Liver (tissue), 9 donors: ENCODE measurements around the gene NUDT8. TPM values are rescaled to one million over a fixed set of nuclear protein-coding genes. Genes with fewer than 3 reads are reported as not detected.

Experiments used
- DNase-seq: peaks from one replicate; pipeline ENCODE4 v3.0.0-alpha.2; 2017; ENCODE audit warnings: low spot score
- H3K27ac ChIP-seq, 2 donors: one replicate each; pipeline ENCODE4 v1.7.0; 2013; ENCODE audit warnings: inconsistent platforms in 2 of 2, low read length in 2 of 2, control low read depth in 1 of 2, low read depth in 1 of 2, mild to moderate bottlenecking in 1 of 2
- H3K27me3 ChIP-seq, 4 donors: one replicate each; pipeline versions ENCODE4 v1.6.1 to v1.7.0; 2013; ENCODE audit warnings: low read length in 3 of 4, inconsistent platforms in 1 of 4, mild to moderate bottlenecking in 1 of 4, moderate library complexity in 1 of 4; ENCODE audit not compliant: control insufficient read depth in 4 of 4, insufficient read depth in 4 of 4
- H3K36me3 ChIP-seq, 4 donors: one replicate each; pipeline versions ENCODE4 v1.6.1 to v1.7.0; 2013; ENCODE audit warnings: low read length in 3 of 4, mild to moderate bottlenecking in 3 of 4, low read depth in 1 of 4, moderate library complexity in 1 of 4; ENCODE audit not compliant: control insufficient read depth in 4 of 4, insufficient read depth in 3 of 4
- H3K4me1 ChIP-seq, 4 donors: one replicate each; pipeline versions ENCODE4 v1.6.1 to v1.7.0; 2013; ENCODE audit warnings: low read length in 3 of 4, mild to moderate bottlenecking in 3 of 4, moderate library complexity in 1 of 4; ENCODE audit not compliant: control insufficient read depth in 4 of 4, insufficient read depth in 4 of 4
- H3K4me3 ChIP-seq, 3 donors: one replicate each; pipeline versions ENCODE4 v1.6.1 to v1.7.0; 2013; ENCODE audit warnings: low read length in 3 of 3, control low read depth in 1 of 3, low read depth in 1 of 3, mild to moderate bottlenecking in 1 of 3
- H3K9ac ChIP-seq, 2 donors: one replicate each; pipeline ENCODE4 v1.7.0; 2013; ENCODE audit warnings: low read length in 2 of 2, mild to moderate bottlenecking in 2 of 2, moderate library complexity in 2 of 2, control low read depth in 1 of 2, low read depth in 1 of 2
- H3K9me3 ChIP-seq, 4 donors: one replicate each; pipeline versions ENCODE4 v1.6.1 to v1.7.0; 2013; ENCODE audit warnings: low read length in 3 of 4; ENCODE audit not compliant: control insufficient read depth in 4 of 4
- EGR1 ChIP-seq, 2 donors: IDR thresholded peaks; 2 replicates each; pipeline ENCODE4 v1.6.1; 2016 to 2018; ENCODE audit warnings: antibody characterized with exemption in 2 of 2, low read depth in 2 of 2
- FOXA2 ChIP-seq: IDR thresholded peaks from 2 replicates; pipeline ENCODE4 v1.6.1; 2016; ENCODE audit warnings: antibody characterized with exemption
- GABPA ChIP-seq, 2 donors: IDR thresholded peaks in 1 of 2; conservative IDR thresholded peaks in 1 of 2; 2 replicates each; pipeline ENCODE4 v1.6.1; 2016; ENCODE audit warnings: antibody characterized with exemption in 2 of 2, mild to moderate bottlenecking in 1 of 2, moderate library complexity in 1 of 2
- HNF4A ChIP-seq, 2 donors: conservative IDR thresholded peaks; 2 replicates each; pipeline ENCODE4 v1.6.1; 2016; ENCODE audit warnings: antibody characterized with exemption in 2 of 2, mild to moderate bottlenecking in 2 of 2
- HNF4G ChIP-seq: IDR thresholded peaks from 2 replicates; pipeline ENCODE4 v1.6.1; 2016; ENCODE audit warnings: antibody characterized with exemption
- RAD21 ChIP-seq, 2 donors: IDR thresholded peaks; 2 replicates each; pipeline ENCODE4 v1.6.1; 2016; ENCODE audit warnings: antibody characterized with exemption in 2 of 2, mild to moderate bottlenecking in 2 of 2
- SP1 ChIP-seq: IDR thresholded peaks from 2 replicates; pipeline ENCODE4 v1.6.1; 2018; ENCODE audit warnings: antibody characterized with exemption, mild to moderate bottlenecking
- WGBS: extraction: QIAGEN DNeasy Blood & Tissue Kit; methylation state at CpG from one replicate; pipeline ENCODE4 v1.1.7; 2013; 5-methylcytosine and 5-hydroxymethylcytosine counted together
- polyA plus RNA-seq, 2 donors: library from polyadenylated mRNA; stranded (reverse) in 1 of 2; unstranded in 1 of 2; fragments of 200-250 nt in 1 of 2; fragments of >200 nt in 1 of 2; fragmentation: Nextera tagmentation in 1 of 2; extraction: Ambion mirVana in 1 of 2; gene quantifications; one replicate each; pipeline versions ENCODE4 v1.2.1 to v1.2.3, GENCODE V29; 2013 to 2015
- total RNA-seq, 2 donors: library from RNA; depleted of rRNA; stranded (reverse); fragments of >200 nt; gene quantifications; one replicate each; pipeline ENCODE4 v1.2.3, GENCODE V29; 2014
- TF ChIP-seq, protein P1 (sequence below): IDR thresholded peaks from 2 replicates; pipeline ENCODE4 v1.6.1; 2016; ENCODE audit warnings: antibody characterized with exemption
- TF ChIP-seq, protein P2 (sequence below): fragments of 150-350 bp; IDR thresholded peaks from 2 replicates; pipeline ENCODE4 v1.5.1; 2017; ENCODE audit warnings: improper control_type of control experiment, low read depth, low read length; ENCODE audit not compliant: missing input control
- TF ChIP-seq, protein P3 (sequence below): IDR thresholded peaks from 2 replicates; pipeline ENCODE4 v1.6.1; 2016; ENCODE audit warnings: antibody characterized with exemption
- donor health status: healthy.
- donor health status: healthy.
- donor health status: healthy.
- donor health status: healthy.
- donor health status: healthy.

NUDT8 gene
- total and polyA plus RNA-seq, 4 donors = 19.5 to 66.9 (median 24.4) TPM

DNA sequence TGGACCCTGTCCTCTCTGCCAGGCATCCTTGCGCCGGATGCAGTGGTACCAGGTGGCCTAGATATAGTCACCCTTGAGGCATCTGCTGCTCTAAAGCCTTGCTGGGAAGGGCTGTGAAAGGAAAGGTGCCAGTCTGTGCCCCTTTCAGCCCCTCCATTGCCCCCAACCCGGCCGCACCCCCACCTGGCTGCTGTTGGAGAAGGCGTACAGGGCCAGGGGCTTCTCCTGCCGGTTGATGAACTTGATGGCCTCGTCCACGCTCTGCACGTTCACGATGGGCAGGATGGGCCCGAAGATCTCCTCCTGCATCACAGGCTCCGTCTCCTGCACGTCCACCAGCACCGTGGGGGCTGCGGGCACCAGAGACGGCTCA, 34.5 kb upstream of the NUDT8 start:
- Histone ChIP-seq H3K4me1 (peaks cover 0 to 3% (median under 1%) of the 10 kb centered on the region in 4 donors), H3K9me3 (no peaks in the 10 kb centered on the region), H3K27me3 (no peaks in the 10 kb centered on the region), H3K4me3 (no peak overlapping the region), H3K9ac (no peak overlapping the region), H3K36me3 (no peaks in the 10 kb centered on the region), H3K27ac (no peak overlapping the region)
- TF ChIP-seq SP1 (no peak), FOXA2 (no peak), GABPA (IDR thresholded peaks at IDR 0.05 in 1 of 2, conservative IDR thresholded peaks at IDR 0.05 in 1 of 2) (no peak), RAD21 (IDR thresholded peaks at IDR 0.05) (no peak), HNF4G (no peak)
- TF ChIP-seq, protein P1, sequence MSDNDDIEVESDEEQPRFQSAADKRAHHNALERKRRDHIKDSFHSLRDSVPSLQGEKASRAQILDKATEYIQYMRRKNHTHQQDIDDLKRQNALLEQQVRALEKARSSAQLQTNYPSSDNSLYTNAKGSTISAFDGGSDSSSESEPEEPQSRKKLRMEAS = no peak
- 91% methylated on average over 16 of the region's 16 CpGs for WGBS
- no peak for DNase-seq

DNA sequence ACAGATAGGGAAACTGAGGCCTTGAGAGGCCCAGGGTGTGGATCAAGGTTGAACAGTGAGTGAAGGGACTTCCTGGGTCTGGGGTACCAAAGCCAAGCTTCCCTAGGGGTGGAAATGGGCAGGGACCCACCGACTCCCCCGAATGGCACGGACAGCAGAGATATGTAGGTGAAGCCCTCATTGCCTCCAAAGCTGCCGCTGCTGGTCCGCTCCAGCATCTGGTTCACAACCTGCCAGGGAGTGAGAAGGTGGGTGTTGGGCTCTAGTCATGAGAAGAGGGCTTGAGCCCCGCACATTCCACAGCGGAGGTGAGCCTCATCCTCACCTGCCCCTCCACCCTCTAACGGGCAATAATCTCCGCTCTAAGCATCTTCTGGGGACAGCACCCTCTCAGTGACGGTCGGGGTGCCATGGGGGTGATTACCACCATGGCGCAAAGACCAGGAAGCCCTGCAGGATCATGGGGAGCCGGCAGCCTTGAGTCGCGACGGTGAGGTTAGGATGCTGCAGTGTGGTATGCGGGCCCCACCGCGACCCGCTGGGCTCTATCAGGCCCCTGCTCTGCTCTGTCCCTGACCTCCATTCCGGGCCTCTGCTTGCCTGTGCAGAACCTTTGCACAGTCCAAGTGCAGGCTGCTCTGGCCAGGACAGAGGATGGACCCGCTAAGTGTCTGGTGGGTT, 33.9 kb upstream of the NUDT8 start:
- Histone ChIP-seq H3K27me3 (no peaks in the 10 kb centered on the region), H3K36me3 (no peaks in the 10 kb centered on the region), H3K27ac (no peak overlapping the region), H3K9ac (no peak overlapping the region), H3K4me1 (peaks cover 0 to 3% (median under 1%) of the 10 kb centered on the region in 4 donors), H3K9me3 (no peaks in the 10 kb centered on the region), H3K4me3 (no peak overlapping the region)
- 94% methylated on average over 22 of the region's 22 CpGs for WGBS
- no peak for DNase-seq
- TF ChIP-seq, protein P1 = no peak
- TF ChIP-seq, protein P2, sequence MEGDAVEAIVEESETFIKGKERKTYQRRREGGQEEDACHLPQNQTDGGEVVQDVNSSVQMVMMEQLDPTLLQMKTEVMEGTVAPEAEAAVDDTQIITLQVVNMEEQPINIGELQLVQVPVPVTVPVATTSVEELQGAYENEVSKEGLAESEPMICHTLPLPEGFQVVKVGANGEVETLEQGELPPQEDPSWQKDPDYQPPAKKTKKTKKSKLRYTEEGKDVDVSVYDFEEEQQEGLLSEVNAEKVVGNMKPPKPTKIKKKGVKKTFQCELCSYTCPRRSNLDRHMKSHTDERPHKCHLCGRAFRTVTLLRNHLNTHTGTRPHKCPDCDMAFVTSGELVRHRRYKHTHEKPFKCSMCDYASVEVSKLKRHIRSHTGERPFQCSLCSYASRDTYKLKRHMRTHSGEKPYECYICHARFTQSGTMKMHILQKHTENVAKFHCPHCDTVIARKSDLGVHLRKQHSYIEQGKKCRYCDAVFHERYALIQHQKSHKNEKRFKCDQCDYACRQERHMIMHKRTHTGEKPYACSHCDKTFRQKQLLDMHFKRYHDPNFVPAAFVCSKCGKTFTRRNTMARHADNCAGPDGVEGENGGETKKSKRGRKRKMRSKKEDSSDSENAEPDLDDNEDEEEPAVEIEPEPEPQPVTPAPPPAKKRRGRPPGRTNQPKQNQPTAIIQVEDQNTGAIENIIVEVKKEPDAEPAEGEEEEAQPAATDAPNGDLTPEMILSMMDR = no peak
- TF ChIP-seq, protein P3, sequence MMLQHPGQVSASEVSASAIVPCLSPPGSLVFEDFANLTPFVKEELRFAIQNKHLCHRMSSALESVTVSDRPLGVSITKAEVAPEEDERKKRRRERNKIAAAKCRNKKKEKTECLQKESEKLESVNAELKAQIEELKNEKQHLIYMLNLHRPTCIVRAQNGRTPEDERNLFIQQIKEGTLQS = no peak
- TF ChIP-seq SP1 = no peak
- no peak for TF ChIP-seq HNF4A (conservative IDR thresholded peaks at IDR 0.05)

DNA sequence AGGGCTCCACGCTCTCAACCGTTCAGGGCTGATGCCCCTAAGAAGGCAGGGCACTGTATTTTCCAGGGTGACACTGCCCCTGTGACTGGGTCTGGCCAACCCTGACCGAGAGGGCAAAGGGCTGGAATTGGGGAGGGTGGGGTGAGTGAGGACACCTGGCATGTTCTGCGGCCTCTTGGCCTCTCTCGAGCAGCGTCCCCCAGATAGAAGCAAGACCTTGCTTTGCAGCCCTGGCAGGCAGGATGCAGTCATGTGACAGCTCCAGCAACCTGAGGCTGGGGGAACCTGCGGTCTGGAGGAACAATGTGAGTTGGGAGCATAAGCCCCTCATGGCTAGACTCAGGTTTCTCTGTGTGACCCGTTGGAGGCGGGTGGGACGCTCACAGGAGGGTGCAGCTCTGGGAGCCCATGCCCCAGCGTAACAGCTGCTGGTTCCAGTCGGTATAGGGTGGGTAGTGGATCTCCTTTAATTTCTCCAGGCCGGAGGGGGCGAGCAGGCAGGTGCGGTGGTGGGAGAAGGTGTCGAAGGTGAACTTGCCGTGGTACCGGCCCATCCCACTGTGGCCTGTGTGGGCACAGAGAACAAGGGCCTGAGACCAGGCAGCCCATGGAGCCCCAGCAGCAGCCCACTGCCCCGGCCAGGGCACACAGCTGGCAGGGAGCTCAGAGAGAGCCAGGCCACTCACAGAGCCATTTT, 33.2 kb upstream of the NUDT8 start:
- Histone ChIP-seq H3K9ac (no peak overlapping the region), H3K27me3 (no peaks in the 10 kb centered on the region), H3K4me1 (peaks cover 0 to 3% (median under 1%) of the 10 kb centered on the region in 4 donors), H3K9me3 (no peaks in the 10 kb centered on the region), H3K4me3 (no peak overlapping the region), H3K36me3 (no peaks in the 10 kb centered on the region), H3K27ac (no peak overlapping the region)
- no peak for DNase-seq
- WGBS = 77% methylated on average over 19 of the region's 19 CpGs
- TF ChIP-seq, protein P3 = no peak
- TF ChIP-seq HNF4A (conservative IDR thresholded peaks at IDR 0.05) = peak; percentile 35 to 40
- TF ChIP-seq EGR1 (IDR thresholded peaks at IDR 0.05; ENCODE audit: low read depth in 2 of 2) = no peak
